ENCODE results near the gene PEX11B. TPM values are rescaled to one million over a fixed set of nuclear protein-coding genes. Genes with fewer than 3 reads are reported as not detected.

Gene PEX11B
- polyA plus RNA-seq, 3 donors: 12.0 to 38.2 (median 37.9) TPM

- intact Hi-C loops (cut with micrococcal nuclease): no loop called here
- peaks cover 29 to 35% of the 10 kb centered on the region in 2 donors for H3K36me3 Mint-ChIP-seq
- Histone ChIP-seq H4K20me1 (ENCODE audit: insufficient read depth, low read length) (no peaks in the 10 kb centered on the region), H3K4me1 (ENCODE audit: control insufficient read depth in 1 of 2, insufficient read depth in 2 of 2, low read length in 2 of 2) (no peaks in the 10 kb centered on the region), H3K27me3 (ENCODE audit: control insufficient read depth in 2 of 2, insufficient read depth in 2 of 2, low read length in 2 of 2) (no peaks in the 10 kb centered on the region), H3K9me3 (replicated peaks in 1 of 2; ENCODE audit: control insufficient read depth in 1 of 2, insufficient read depth in 1 of 2, low read length in 2 of 2) (no peaks in the 10 kb centered on the region), H3K4me2 (replicated peaks; ENCODE audit: extremely low read depth, low read length, poor library complexity, severe bottlenecking) (no peak overlapping the region), H2AFZ (ENCODE audit: insufficient read depth, low read depth, low read length, poor library complexity, severe bottlenecking) (no peak overlapping the region), H3K4me3 (replicated peaks in 1 of 3; ENCODE audit: low read depth in 2 of 3, low read length in 3 of 3) (no peak overlapping the region), H3K36me3 (replicated peaks in 1 of 2; ENCODE audit: control insufficient read depth in 1 of 2, insufficient read depth in 2 of 2, low read length in 2 of 2) (peaks cover 23 to 32% of the 10 kb centered on the region in 2 donors), H3K79me2 (ENCODE audit: insufficient read depth, low read length) (no peaks in the 10 kb centered on the region), H3K9ac (ENCODE audit: insufficient read depth, low read length, poor library complexity, severe bottlenecking) (no peak overlapping the region), H3K27ac (ENCODE audit: low read depth in 1 of 2, low read length in 2 of 2) (no peak overlapping the region)
- peaks cover 0 to 2% (median 0%) of the 10 kb centered on the region in 7 donors for H3K9me3 Mint-ChIP-seq
- no peak overlapping the region for H3K4me3 Mint-ChIP-seq
- no CpG with 5 or more reads among the region's 1 CpG for WGBS (ENCODE audit: insufficient coverage)
- H3K27me3 Mint-ChIP-seq (ENCODE audit: low read depth in 3 of 3): no peaks in the 10 kb centered on the region
- H3K4me1 Mint-ChIP-seq: peaks cover 15% of the 10 kb centered on the region
- no peak for DNase-seq
- H3K27ac Mint-ChIP-seq: no peak overlapping the region
- TF ChIP-seq, protein P1, sequence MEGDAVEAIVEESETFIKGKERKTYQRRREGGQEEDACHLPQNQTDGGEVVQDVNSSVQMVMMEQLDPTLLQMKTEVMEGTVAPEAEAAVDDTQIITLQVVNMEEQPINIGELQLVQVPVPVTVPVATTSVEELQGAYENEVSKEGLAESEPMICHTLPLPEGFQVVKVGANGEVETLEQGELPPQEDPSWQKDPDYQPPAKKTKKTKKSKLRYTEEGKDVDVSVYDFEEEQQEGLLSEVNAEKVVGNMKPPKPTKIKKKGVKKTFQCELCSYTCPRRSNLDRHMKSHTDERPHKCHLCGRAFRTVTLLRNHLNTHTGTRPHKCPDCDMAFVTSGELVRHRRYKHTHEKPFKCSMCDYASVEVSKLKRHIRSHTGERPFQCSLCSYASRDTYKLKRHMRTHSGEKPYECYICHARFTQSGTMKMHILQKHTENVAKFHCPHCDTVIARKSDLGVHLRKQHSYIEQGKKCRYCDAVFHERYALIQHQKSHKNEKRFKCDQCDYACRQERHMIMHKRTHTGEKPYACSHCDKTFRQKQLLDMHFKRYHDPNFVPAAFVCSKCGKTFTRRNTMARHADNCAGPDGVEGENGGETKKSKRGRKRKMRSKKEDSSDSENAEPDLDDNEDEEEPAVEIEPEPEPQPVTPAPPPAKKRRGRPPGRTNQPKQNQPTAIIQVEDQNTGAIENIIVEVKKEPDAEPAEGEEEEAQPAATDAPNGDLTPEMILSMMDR (IDR thresholded peaks at IDR 0.05): no peak
Measured at GRCh38 chr1:145908653-145909052, 9.9 kb downstream of the PEX11B start.

- H3K4me1 ChIP-seq (ENCODE audit: control insufficient read depth in 1 of 2, insufficient read depth in 2 of 2, low read length in 2 of 2): no peaks in the 10 kb centered on the region
- H3K9ac ChIP-seq (ENCODE audit: insufficient read depth, low read length, poor library complexity, severe bottlenecking): no peak overlapping the region
Measured at GRCh38 chr1:145906954-145907753, 11.4 kb downstream of the PEX11B start.

More at GRCh38 chr1:145906954-145907753, 11.4 kb downstream of the PEX11B start:
- H3K36me3 ChIP-seq (replicated peaks in 1 of 2; ENCODE audit: control insufficient read depth in 1 of 2, insufficient read depth in 2 of 2, low read length in 2 of 2): peaks cover 15 to 17% of the 10 kb centered on the region in 2 donors
- no peak overlapping the region for H3K4me3 ChIP-seq (replicated peaks in 1 of 3; ENCODE audit: low read depth in 2 of 3, low read length in 3 of 3)
- H3K9me3 ChIP-seq (replicated peaks in 1 of 2; ENCODE audit: control insufficient read depth in 1 of 2, insufficient read depth in 1 of 2, low read length in 2 of 2): no peaks in the 10 kb centered on the region
- no peak overlapping the region for H2AFZ ChIP-seq (ENCODE audit: insufficient read depth, low read depth, low read length, poor library complexity, severe bottlenecking)
- no peak overlapping the region for H3K27ac ChIP-seq (ENCODE audit: low read depth in 1 of 2, low read length in 2 of 2)
- no peak overlapping the region for H3K4me2 ChIP-seq (replicated peaks; ENCODE audit: extremely low read depth, low read length, poor library complexity, severe bottlenecking)
- no peak for DNase-seq
- Mint-ChIP-seq H3K27me3 (ENCODE audit: low read depth in 3 of 3) (no peaks in the 10 kb centered on the region), H3K4me3 (no peak overlapping the region), H3K36me3 (peaks cover 17 to 22% of the 10 kb centered on the region in 2 donors), H3K9me3 (peaks cover 0 to 2% (median 0%) of the 10 kb centered on the region in 7 donors), H3K4me1 (peaks cover 8% of the 10 kb centered on the region), H3K27ac (no peak overlapping the region)
- H4K20me1 ChIP-seq (ENCODE audit: insufficient read depth, low read length): no peaks in the 10 kb centered on the region
- WGBS (ENCODE audit: insufficient coverage): 85% methylated on average over 3 of the region's 10 CpGs
- intact Hi-C loops (cut with micrococcal nuclease): no loop called here
- H3K27me3 ChIP-seq (ENCODE audit: control insufficient read depth in 2 of 2, insufficient read depth in 2 of 2, low read length in 2 of 2): no peaks in the 10 kb centered on the region
- TF ChIP-seq, protein P1 (IDR thresholded peaks at IDR 0.05): no peak
- H3K79me2 ChIP-seq (ENCODE audit: insufficient read depth, low read length): no peaks in the 10 kb centered on the region

All from CD14-positive monocyte (primary cell).